ENCODE measurements around the gene JARID2.

GRCh38 chr6:15408008-15408407 lies 162.1 kb downstream of the JARID2 start:
- TF ChIP-seq CTCF (IDR thresholded peaks at IDR 0.05) (no peak), POLR2AphosphoS5 (IDR thresholded peaks at IDR 0.05) (no peak), EP300 (IDR thresholded peaks at IDR 0.05) (no peak), POLR2A (IDR thresholded peaks at IDR 0.05) (no peak)

Data from suprapubic skin (tissue), 4 donors.